Measurements from ENCODE around the gene CPED1.

DNA sequence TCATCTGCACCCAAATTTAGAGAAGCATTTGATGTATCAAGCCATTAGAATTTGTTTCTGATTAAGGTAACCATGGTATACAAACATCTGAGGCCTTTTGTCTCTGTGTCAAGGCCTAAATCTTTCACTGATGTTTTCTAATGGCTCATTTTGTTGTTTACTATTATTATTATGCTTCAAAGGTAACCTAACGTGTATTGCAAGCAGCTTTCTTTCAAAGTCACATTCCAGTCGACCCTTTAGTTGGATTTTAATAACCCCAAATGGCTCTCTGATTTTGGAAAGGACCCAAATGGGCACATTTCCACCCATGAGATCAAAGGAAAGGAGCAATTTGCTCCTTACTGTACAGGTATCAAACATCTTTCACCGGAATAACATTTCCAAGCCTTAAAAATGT, 293.6 kb downstream of the CPED1 start:
- TF ChIP-seq CTCF (IDR thresholded peaks at IDR 0.05) (no peak), POLR2AphosphoS5 (IDR thresholded peaks at IDR 0.05) (no peak), POLR2A (IDR thresholded peaks at IDR 0.05) (no peak), EP300 (IDR thresholded peaks at IDR 0.05) (no peak)

All from suprapubic skin (tissue), 4 donors.